OCI-LY7 (cell line): ENCODE results near the gene TMED1.

Source experiments
- EZH2phosphoT487 ChIP-seq: fragments of 200-600 bp; sonication (generic); IDR thresholded peaks from 2 replicates; pipeline ENCODE4 v1.6.1; 2018; ENCODE audit warnings: low read depth, borderline replicate concordance, mild to moderate bottlenecking, mixed run types, antibody characterized with exemption, low read length, moderate library complexity, mixed read lengths
- TF ChIP-seq, protein P1 (sequence below): fragments of 200-600 bp; sonication (generic); conservative IDR thresholded peaks from 2 replicates; pipeline ENCODE4 v1.5.1; 2014; ENCODE audit warnings: mild to moderate bottlenecking, antibody characterized with exemption, low read length, moderate library complexity, mixed read lengths

DNA sequence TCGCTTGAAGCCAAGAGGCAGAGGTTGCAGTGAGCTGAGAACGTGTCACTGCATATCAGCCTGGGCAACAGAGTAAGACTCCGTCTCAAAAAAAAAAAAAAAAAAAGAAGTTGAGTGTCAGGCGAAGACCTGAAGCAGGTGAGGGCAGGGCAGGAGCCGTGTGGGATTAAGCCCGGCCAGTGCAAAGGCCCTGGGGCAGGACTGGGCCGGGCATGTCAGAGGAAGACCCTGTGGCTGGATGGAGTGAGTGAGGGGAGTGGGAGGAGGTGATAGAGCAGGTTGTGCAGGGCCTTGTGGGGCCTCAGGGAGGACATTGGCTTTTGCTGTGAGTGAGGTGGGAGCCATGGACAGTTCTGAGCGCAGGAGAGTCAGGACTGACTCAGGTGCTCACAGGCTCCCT lies 47.9 kb downstream of the TMED1 start:
- TF ChIP-seq, protein P1, sequence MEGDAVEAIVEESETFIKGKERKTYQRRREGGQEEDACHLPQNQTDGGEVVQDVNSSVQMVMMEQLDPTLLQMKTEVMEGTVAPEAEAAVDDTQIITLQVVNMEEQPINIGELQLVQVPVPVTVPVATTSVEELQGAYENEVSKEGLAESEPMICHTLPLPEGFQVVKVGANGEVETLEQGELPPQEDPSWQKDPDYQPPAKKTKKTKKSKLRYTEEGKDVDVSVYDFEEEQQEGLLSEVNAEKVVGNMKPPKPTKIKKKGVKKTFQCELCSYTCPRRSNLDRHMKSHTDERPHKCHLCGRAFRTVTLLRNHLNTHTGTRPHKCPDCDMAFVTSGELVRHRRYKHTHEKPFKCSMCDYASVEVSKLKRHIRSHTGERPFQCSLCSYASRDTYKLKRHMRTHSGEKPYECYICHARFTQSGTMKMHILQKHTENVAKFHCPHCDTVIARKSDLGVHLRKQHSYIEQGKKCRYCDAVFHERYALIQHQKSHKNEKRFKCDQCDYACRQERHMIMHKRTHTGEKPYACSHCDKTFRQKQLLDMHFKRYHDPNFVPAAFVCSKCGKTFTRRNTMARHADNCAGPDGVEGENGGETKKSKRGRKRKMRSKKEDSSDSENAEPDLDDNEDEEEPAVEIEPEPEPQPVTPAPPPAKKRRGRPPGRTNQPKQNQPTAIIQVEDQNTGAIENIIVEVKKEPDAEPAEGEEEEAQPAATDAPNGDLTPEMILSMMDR = no peak
- no peak for TF ChIP-seq EZH2phosphoT487
